ENCODE measurements around the gene S100A9.

DNA sequence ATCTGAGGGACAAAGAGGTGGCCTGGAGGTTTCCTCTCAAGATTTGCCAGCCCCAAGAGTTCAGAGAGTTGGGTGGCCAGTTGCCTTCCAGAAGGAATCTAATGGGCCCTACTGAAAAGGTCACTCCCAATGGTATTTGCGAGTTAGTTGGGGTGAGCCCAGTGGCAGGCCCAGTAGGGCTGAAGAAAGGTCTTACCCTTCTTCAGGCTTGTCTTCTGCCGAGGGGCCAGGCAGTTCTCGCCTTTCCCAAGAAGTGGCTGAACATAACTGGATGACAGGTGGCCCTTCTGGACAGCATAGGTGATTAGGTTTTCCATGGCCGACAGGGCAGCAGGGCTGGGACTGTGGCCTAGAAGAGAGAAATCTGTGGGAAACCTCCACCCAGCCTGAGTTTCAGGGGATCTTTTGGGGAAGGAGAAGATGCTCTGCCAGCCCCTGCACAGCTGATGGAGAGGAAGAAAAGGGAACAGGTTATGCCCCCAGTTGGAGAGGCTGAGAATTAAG is 16.2 kb upstream of the S100A9 start:
- TF ChIP-seq, protein P1, sequence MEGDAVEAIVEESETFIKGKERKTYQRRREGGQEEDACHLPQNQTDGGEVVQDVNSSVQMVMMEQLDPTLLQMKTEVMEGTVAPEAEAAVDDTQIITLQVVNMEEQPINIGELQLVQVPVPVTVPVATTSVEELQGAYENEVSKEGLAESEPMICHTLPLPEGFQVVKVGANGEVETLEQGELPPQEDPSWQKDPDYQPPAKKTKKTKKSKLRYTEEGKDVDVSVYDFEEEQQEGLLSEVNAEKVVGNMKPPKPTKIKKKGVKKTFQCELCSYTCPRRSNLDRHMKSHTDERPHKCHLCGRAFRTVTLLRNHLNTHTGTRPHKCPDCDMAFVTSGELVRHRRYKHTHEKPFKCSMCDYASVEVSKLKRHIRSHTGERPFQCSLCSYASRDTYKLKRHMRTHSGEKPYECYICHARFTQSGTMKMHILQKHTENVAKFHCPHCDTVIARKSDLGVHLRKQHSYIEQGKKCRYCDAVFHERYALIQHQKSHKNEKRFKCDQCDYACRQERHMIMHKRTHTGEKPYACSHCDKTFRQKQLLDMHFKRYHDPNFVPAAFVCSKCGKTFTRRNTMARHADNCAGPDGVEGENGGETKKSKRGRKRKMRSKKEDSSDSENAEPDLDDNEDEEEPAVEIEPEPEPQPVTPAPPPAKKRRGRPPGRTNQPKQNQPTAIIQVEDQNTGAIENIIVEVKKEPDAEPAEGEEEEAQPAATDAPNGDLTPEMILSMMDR (IDR thresholded peaks at IDR 0.05; ENCODE audit: low read depth, low read length, poor library complexity, severe bottlenecking), result no peak
- TF ChIP-seq EZH2phosphoT487 (IDR thresholded peaks at IDR 0.05; ENCODE audit: borderline replicate concordance, low read length), result no peak

Data from DOHH2 (cell line).